ENCODE measurements around the gene ATP5F1D. TPM values are rescaled to one million over a fixed set of nuclear protein-coding genes. Genes with fewer than 3 reads are reported as not detected.

The ATP5F1D gene
- total and polyA plus RNA-seq, 2 donors (not counting 1 experiment from before 2014, with no cell fraction given), result 150 to 166 TPM

GRCh38 chr19:1256646-1257474 lies 15.3 kb downstream of the ATP5F1D start:
- Histone ChIP-seq H2AFZ (ENCODE audit: insufficient read depth, low read depth, low read length, poor library complexity, severe bottlenecking) (no peak overlapping the region), H3K9ac (ENCODE audit: low read length) (no peak overlapping the region), H3K4me3 (ENCODE audit: control extremely low read depth in 1 of 5, extremely low read depth in 1 of 5, insufficient read depth in 1 of 5, low read depth in 2 of 5, low read length in 4 of 5) (no peak overlapping the region), H3K79me2 (ENCODE audit: control insufficient read depth, insufficient read depth, low read length) (peaks cover 62% of the 10 kb centered on the region), H3K9me3 (ENCODE audit: control extremely low read depth in 1 of 3, control insufficient read depth in 2 of 3, insufficient read depth in 1 of 3, low read length in 2 of 3) (no peaks in the 10 kb centered on the region), H3K27me3 (replicated peaks in 1 of 4; ENCODE audit: control extremely low read depth in 1 of 4, control insufficient read depth in 3 of 4, insufficient read depth in 4 of 4, low read length in 3 of 4) (no peaks in the 10 kb centered on the region), H3K27ac (ENCODE audit: low read length in 2 of 2) (no peak overlapping the region), H3K4me1 (ENCODE audit: control insufficient read depth in 2 of 2, insufficient read depth in 2 of 2, low read length in 2 of 2) (peaks cover 54 to 91% of the 10 kb centered on the region in 2 donors), H3K36me3 (replicated peaks in 1 of 2; ENCODE audit: control extremely low read depth in 1 of 2, control insufficient read depth in 1 of 2, extremely low read depth in 1 of 2, insufficient read depth in 2 of 2, low read length in 1 of 2) (peaks cover 0 to 44% of the 10 kb centered on the region in 2 experiments), H4K20me1 (ENCODE audit: control insufficient read depth, insufficient read depth, low read length, poor library complexity, severe bottlenecking) (peaks cover 52% of the 10 kb centered on the region), H3K4me2 (replicated peaks; ENCODE audit: low read depth, low read length, poor library complexity, severe bottlenecking) (no peak overlapping the region)
- H3K27me3 Mint-ChIP-seq, result no peaks in the 10 kb centered on the region
- no peak for TF ChIP-seq EZH2 (IDR thresholded peaks at IDR 0.05; ENCODE audit: borderline replicate concordance, insufficient read depth, low read depth, low read length, poor library complexity, severe bottlenecking)
- no peak for TF ChIP-seq CTCF (IDR thresholded peaks at IDR 0.05)
- H3K27ac Mint-ChIP-seq, result peak overlapping the region; percentile 81
- H3K4me1 Mint-ChIP-seq, result peaks cover 71% of the 10 kb centered on the region
- ChIA-PET CTCF (interaction anchor here (1.3 to 5.8 kb wide), 3 partner anchors 8 to 12 kb away, joined by 4 to 113 read pairs (median 18); no protein-coding TSS in a partner anchor), POLR2A (interaction anchor here (0.6 to 10.7 kb wide), 2 partner anchors 8 to 1450 kb away, joined by 5 to 305 read pairs; partner anchors contain the start of gene CIRBP)
- intact Hi-C loops (cut with micrococcal nuclease), result no loop called here
- H3K9me3 Mint-ChIP-seq (ENCODE audit: insufficient read depth), result no peaks in the 10 kb centered on the region
- ATAC-seq (ENCODE audit: low read depth) (no peak), DNase-seq (no peak)
- WGBS (ENCODE audit: insufficient coverage), result 87% methylated on average over 40 of the region's 46 CpGs
- H3K4me3 Mint-ChIP-seq, result peak overlapping the region; percentile 59
